ENCODE results near the gene TRIB2.

DNA sequence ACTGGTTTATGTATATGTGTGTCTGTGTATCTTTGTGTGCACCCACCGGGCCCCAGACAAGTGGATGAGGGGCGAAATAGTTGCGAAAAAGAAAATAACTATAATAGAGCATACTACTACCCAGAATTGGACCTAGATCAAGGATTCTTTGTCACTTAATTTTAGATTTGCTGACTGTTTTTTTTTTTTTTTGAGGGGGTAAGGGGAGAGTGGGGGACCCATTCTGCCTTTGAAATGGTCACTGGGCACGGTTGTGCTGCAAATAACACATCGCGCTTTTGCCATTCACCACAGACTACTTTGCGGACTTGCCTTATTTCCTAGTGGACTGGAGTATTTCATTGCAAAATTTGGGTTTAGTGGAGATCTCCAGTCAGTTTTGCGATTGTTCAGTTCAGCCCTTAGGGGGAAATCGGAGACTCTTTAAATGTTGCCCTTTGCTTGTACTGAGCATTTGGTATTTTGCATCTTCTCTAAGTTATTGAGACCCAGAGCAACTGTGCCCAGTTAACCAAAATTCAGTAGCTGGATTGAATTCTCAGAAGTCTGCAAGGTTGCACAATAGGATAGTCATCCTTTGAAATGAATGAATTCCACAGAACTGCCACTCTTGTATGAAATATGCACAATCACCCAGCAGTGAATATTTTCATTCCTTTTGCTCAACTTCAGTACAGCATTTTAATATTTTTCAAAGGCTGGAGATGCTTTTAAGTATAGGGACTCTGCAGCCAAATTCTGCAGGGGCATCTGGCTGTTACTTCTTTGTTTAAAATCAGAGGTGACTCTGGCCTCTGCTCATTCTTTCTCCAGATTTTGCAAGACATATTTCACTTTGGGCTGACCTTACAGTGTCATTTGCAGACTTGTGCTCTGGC is 2.9 kb downstream of the TRIB2 start:
- TF ChIP-seq SUZ12 (IDR thresholded peaks at IDR 0.05; ENCODE audit: extremely low read depth, insufficient read depth, insufficient read length) (no peak), ZNF274 (IDR thresholded peaks at IDR 0.05; ENCODE audit: low read depth, low read length) (no peak)

Measured in NT2/D1 (cell line).